ENCODE results near the gene CXCR6.

Gene CXCR6

DNA sequence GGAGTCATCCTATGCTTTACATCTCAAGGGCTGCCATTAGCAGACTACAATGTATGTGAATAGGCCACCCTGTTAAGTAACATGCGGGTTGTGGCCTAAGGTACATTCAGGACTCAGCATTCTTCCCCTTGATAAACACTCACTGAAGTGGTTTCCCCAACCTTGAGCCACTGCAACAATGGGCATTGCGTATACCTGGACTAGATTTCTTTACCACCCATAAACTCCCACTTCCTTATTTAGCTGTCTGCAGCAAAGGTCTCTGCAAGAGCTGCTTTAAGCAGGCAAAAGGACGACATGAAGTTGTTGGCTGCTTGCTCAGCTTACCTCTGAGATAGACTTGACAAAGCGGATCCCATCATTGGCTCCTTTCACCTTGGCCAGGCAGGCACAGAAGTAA is 36.1 kb downstream of the CXCR6 start (continued):
- TF ChIP-seq, protein P1, sequence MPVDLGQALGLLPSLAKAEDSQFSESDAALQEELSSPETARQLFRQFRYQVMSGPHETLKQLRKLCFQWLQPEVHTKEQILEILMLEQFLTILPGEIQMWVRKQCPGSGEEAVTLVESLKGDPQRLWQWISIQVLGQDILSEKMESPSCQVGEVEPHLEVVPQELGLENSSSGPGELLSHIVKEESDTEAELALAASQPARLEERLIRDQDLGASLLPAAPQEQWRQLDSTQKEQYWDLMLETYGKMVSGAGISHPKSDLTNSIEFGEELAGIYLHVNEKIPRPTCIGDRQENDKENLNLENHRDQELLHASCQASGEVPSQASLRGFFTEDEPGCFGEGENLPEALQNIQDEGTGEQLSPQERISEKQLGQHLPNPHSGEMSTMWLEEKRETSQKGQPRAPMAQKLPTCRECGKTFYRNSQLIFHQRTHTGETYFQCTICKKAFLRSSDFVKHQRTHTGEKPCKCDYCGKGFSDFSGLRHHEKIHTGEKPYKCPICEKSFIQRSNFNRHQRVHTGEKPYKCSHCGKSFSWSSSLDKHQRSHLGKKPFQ (tag by site-specific recombination; IDR thresholded peaks at IDR 0.05): no peak
- no peak for TF ChIP-seq ZNF549 (tag by site-specific recombination; IDR thresholded peaks at IDR 0.05)
- no peak for TF ChIP-seq ZNF202 (tag by site-specific recombination; IDR thresholded peaks at IDR 0.05; ENCODE audit: borderline replicate concordance)
- TF ChIP-seq ZNF114 (tag by site-specific recombination; IDR thresholded peaks at IDR 0.05): no peak
- TF ChIP-seq ZNF366 (tag by site-specific recombination; conservative IDR thresholded peaks at IDR 0.05): no peak
- TF ChIP-seq ZNF660 (tag by site-specific recombination; IDR thresholded peaks at IDR 0.05): no peak
- no peak for TF ChIP-seq ZNF350 (tag by site-specific recombination; IDR thresholded peaks at IDR 0.05)

DNA sequence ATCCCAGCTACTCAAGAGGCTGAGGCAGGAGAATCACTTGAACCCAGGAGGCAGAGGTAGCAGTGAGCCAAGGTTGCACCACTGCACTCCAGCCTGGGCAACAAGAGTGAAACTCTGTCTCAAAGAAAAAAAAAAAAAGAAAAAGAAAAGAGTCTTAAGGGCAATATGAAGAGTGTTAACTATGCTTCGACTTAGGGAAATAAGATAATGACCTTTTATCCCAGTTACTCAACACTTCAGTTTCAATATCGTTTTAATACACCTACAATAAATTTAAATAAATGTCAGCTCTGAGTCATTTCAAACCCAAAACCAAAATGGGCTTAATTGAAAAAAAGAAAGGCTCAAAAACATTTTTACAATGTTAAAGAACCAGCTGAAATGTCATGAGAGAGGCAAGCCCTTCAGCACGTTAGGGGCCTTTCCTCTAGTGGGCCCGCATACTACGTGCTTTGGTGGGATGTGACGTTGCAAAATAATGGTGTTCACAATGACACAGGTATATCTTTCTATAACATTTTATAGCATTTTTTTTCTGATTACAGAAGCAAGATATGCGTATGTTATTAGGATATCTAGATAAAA is 37.1 kb downstream of the CXCR6 start:
- POLR2A ChIA-PET: no interaction called here

DNA sequence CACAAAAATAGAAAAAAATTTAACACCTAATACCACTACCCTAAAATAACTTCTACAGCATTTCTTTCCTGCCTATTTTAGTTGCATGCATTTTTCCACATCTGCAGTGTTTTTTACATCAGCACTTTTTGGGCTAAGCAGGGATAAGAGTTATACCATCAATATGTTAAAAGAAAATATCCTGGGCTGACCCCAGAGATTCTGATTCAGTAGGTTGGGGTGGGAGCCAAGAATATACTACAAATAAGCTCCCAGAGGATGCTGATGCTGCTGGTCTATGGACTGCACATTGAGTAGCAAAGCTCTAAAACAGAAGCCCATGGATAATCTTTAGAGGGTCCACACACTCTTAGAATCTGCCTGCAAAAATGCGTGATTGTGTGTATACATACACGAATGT is 37.6 kb downstream of the CXCR6 start:
- H3K4me1 ChIP-seq (ENCODE audit: control insufficient read depth, insufficient read depth, low read length): no peaks in the 10 kb centered on the region
- CTCF ChIA-PET: no interaction called here
- TF ChIP-seq, protein P2, sequence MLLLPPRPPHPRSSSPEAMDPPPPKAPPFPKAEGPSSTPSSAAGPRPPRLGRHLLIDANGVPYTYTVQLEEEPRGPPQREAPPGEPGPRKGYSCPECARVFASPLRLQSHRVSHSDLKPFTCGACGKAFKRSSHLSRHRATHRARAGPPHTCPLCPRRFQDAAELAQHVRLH (tag by site-specific recombination; IDR thresholded peaks at IDR 0.05): no peak
- TF ChIP-seq ZNF292 (tag by site-specific recombination; IDR thresholded peaks at IDR 0.05; ENCODE audit: borderline replicate concordance, low read depth): no peak
- no peak for TF ChIP-seq ZNF202 (tag by site-specific recombination; IDR thresholded peaks at IDR 0.05; ENCODE audit: borderline replicate concordance)
- TF ChIP-seq GLI4 (tag by site-specific recombination; IDR thresholded peaks at IDR 0.05): no peak
- no peak for TF ChIP-seq ZNF248 (tag by site-specific recombination; IDR thresholded peaks at IDR 0.05)
- no peak for TF ChIP-seq ZSCAN16 (tag by site-specific recombination; IDR thresholded peaks at IDR 0.05)
- no peak for TF ChIP-seq ZFHX2 (tag by site-specific recombination; conservative IDR thresholded peaks at IDR 0.05)
- no peak for TF ChIP-seq ZNF555 (tag by site-specific recombination; conservative IDR thresholded peaks at IDR 0.05)
- TF ChIP-seq ZNF23 (tag by site-specific recombination; IDR thresholded peaks at IDR 0.05; ENCODE audit: borderline replicate concordance): no peak
- no peak for TF ChIP-seq ZFP37 (tag by site-specific recombination; IDR thresholded peaks at IDR 0.05)
- TF ChIP-seq ZNF530 (tag by site-specific recombination; IDR thresholded peaks at IDR 0.05; ENCODE audit: low read depth): no peak
- H3K4me3 ChIP-seq (ENCODE audit: low read depth, low read length): no peak overlapping the region
- POLR2A ChIA-PET: no interaction called here
- H3K36me3 ChIP-seq (ENCODE audit: control insufficient read depth in 2 of 2, insufficient read depth in 1 of 2, low read length in 2 of 2): peaks cover 5 to 93% of the 10 kb centered on the region in 2 experiments; a peak in 1 of 3 replicates
- H3K27ac ChIP-seq (ENCODE audit: extremely low read depth, low read depth, low read length): no peak overlapping the region
- H3K9me3 ChIP-seq (ENCODE audit: control insufficient read depth, insufficient read depth, low read depth, low read length): no peaks in the 10 kb centered on the region

More for the DNA sequence above, 37.1 kb downstream of the CXCR6 start:
- Histone ChIP-seq H3K4me3 (ENCODE audit: low read depth, low read length) (no peak overlapping the region), H3K4me1 (ENCODE audit: control insufficient read depth, insufficient read depth, low read length) (no peaks in the 10 kb centered on the region), H3K27ac (ENCODE audit: extremely low read depth, low read depth, low read length) (no peak overlapping the region), H3K36me3 (ENCODE audit: control insufficient read depth in 2 of 2, insufficient read depth in 1 of 2, low read length in 2 of 2) (peaks cover 5 to 94% of the 10 kb centered on the region in 2 experiments; a peak in 1 of 3 replicates), H3K9me3 (ENCODE audit: control insufficient read depth, insufficient read depth, low read depth, low read length) (no peaks in the 10 kb centered on the region)
- CTCF ChIA-PET: no interaction called here
- no peak for TF ChIP-seq ZNF560 (tag by site-specific recombination; IDR thresholded peaks at IDR 0.05; ENCODE audit: borderline replicate concordance)
- TF ChIP-seq, protein P3, sequence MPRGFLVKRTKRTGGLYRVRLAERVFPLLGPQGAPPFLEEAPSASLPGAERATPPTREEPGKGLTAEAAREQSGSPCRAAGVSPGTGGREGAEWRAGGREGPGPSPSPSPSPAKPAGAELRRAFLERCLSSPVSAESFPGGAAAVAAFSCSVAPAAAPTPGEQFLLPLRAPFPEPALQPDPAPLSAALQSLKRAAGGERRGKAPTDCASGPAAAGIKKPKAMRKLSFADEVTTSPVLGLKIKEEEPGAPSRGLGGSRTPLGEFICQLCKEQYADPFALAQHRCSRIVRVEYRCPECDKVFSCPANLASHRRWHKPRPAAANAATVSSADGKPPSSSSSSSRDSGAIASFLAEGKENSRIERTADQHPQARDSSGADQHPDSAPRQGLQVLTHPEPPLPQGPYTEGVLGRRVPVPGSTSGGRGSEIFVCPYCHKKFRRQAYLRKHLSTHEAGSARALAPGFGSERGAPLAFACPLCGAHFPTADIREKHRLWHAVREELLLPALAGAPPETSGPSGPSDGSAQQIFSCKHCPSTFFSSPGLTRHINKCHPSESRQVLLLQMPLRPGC (tag by site-specific recombination; IDR thresholded peaks at IDR 0.05): no peak
- no peak for TF ChIP-seq ZNF292 (tag by site-specific recombination; IDR thresholded peaks at IDR 0.05; ENCODE audit: borderline replicate concordance, low read depth)
- TF ChIP-seq, protein P4, sequence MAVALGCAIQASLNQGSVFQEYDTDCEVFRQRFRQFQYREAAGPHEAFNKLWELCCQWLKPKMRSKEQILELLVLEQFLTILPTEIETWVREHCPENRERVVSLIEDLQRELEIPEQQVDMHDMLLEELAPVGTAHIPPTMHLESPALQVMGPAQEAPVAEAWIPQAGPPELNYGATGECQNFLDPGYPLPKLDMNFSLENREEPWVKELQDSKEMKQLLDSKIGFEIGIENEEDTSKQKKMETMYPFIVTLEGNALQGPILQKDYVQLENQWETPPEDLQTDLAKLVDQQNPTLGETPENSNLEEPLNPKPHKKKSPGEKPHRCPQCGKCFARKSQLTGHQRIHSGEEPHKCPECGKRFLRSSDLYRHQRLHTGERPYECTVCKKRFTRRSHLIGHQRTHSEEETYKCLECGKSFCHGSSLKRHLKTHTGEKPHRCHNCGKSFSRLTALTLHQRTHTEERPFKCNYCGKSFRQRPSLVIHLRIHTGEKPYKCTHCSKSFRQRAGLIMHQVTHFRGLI (tag by site-specific recombination; IDR thresholded peaks at IDR 0.05): no peak
- no peak for TF ChIP-seq GFI1B (tag by site-specific recombination; IDR thresholded peaks at IDR 0.05)
- no peak for TF ChIP-seq FEZF1 (tag by site-specific recombination; IDR thresholded peaks at IDR 0.05)
